H9 (cell line): ENCODE data around the gene NSRP1. TPM values are rescaled to one million over a fixed set of nuclear protein-coding genes. Genes with fewer than 3 reads are reported as not detected.
"Not testable (repeated sequence)": the region's sequence is repeated elsewhere in the genome, so short reads cannot be mapped to it uniquely, and the experiment has no call there.

Experiments
- DNase-seq: peaks from one replicate; pipeline ENCODE4 v3.0.0-alpha.2; 2017
- H2AFZ ChIP-seq: one replicate; pipeline ENCODE4 v1.6.1; 2013; ENCODE audit warnings: mild to moderate bottlenecking, low read length, control low read depth, moderate library complexity
- H2AK5ac ChIP-seq: 2 replicates; pipeline ENCODE4 v1.6.1; 2013; ENCODE audit warnings: low read length, control low read depth, mixed read lengths; ENCODE audit not compliant: insufficient read length
- H2BK120ac ChIP-seq: one replicate; pipeline ENCODE4 v1.6.1; 2013; ENCODE audit warnings: low read depth, mild to moderate bottlenecking, low read length, control low read depth, inconsistent platforms; ENCODE audit not compliant: poor library complexity, severe bottlenecking
- H2BK12ac ChIP-seq: 2 replicates; pipeline ENCODE4 v1.6.1; 2013; ENCODE audit warnings: low read length, control low read depth, mixed read lengths, low read depth; ENCODE audit not compliant: insufficient read length
- H2BK15ac ChIP-seq: 2 replicates; pipeline ENCODE4 v1.6.1; 2013; ENCODE audit warnings: low read depth, low read length, control low read depth
- H2BK20ac ChIP-seq: one replicate; pipeline ENCODE4 v1.6.1; 2013; ENCODE audit warnings: low read depth, mild to moderate bottlenecking, low read length, control low read depth, inconsistent platforms; ENCODE audit not compliant: poor library complexity, severe bottlenecking
- H2BK5ac ChIP-seq: 2 replicates; pipeline ENCODE4 v1.6.1; 2013; ENCODE audit warnings: low read length, control low read depth, mixed read lengths; ENCODE audit not compliant: insufficient read length
- H3K14ac ChIP-seq: 2 replicates; pipeline ENCODE4 v1.6.1; 2013; ENCODE audit warnings: low read length, control low read depth; ENCODE audit not compliant: insufficient read depth
- H3K18ac ChIP-seq: 2 replicates; pipeline ENCODE4 v1.6.1; 2013; ENCODE audit warnings: low read depth, mild to moderate bottlenecking, mixed read lengths, low read length, control low read depth; ENCODE audit not compliant: insufficient read length
- H3K23ac ChIP-seq: 2 replicates; pipeline ENCODE4 v1.6.1; 2013; ENCODE audit warnings: low read length, control low read depth, mixed read lengths, low read depth; ENCODE audit not compliant: insufficient read length
- H3K23me2 ChIP-seq: 2 replicates; pipeline ENCODE4 v1.6.1; 2013; ENCODE audit warnings: low read depth, mild to moderate bottlenecking, mixed read lengths, low read length, control low read depth; ENCODE audit not compliant: insufficient read length, poor library complexity, severe bottlenecking
- H3K27ac ChIP-seq: 2 replicates; pipeline ENCODE4 v1.5.1; 2013; ENCODE audit warnings: low read length, control low read depth, mixed read lengths, low read depth; ENCODE audit not compliant: insufficient read length
- H3K27me3 ChIP-seq: 2 replicates; pipeline ENCODE4 v1.6.1; 2013; ENCODE audit warnings: low read length, control low read depth, inconsistent platforms; ENCODE audit not compliant: insufficient read depth
- H3K4ac ChIP-seq: 2 replicates; pipeline ENCODE4 v1.6.1; 2013; ENCODE audit warnings: low read depth, mild to moderate bottlenecking, control low read depth, inconsistent platforms, low read length, moderate library complexity
- H3K4me1 ChIP-seq: 2 replicates; pipeline ENCODE4 v1.6.1; 2013; ENCODE audit warnings: low read length, control low read depth, inconsistent platforms; ENCODE audit not compliant: insufficient read depth
- H3K4me2 ChIP-seq: 2 replicates; pipeline ENCODE4 v1.6.1; 2013; ENCODE audit warnings: low read length, control low read depth, mixed read lengths; ENCODE audit not compliant: insufficient read length, insufficient read depth
- H3K56ac ChIP-seq: 2 replicates; pipeline ENCODE4 v1.6.1; 2013; ENCODE audit warnings: low read depth, mild to moderate bottlenecking, mixed read lengths, low read length, control low read depth; ENCODE audit not compliant: insufficient read length
- H3K79me1 ChIP-seq: 2 replicates; pipeline ENCODE4 v1.6.1; 2013; ENCODE audit warnings: low read depth, mild to moderate bottlenecking, moderate library complexity, low read length, control low read depth, inconsistent platforms; ENCODE audit not compliant: insufficient read depth, poor library complexity, severe bottlenecking
- H3K79me2 ChIP-seq: 2 replicates; pipeline ENCODE4 v1.6.1; 2013; ENCODE audit warnings: low read length, control low read depth, inconsistent platforms; ENCODE audit not compliant: insufficient read depth
- H3K9ac ChIP-seq: 2 replicates; pipeline ENCODE4 v1.6.1; 2013; ENCODE audit warnings: low read length, control low read depth, mixed read lengths; ENCODE audit not compliant: insufficient read length; ENCODE audit errors: extremely low read depth
- H3K9me3 ChIP-seq: one replicate; pipeline ENCODE4 v1.6.1; 2013; ENCODE audit warnings: low read depth, low read length, inconsistent platforms; ENCODE audit not compliant: control insufficient read depth
- H3T11ph ChIP-seq: one replicate; pipeline ENCODE4 v1.6.1; 2013; ENCODE audit warnings: mild to moderate bottlenecking, low read length, control low read depth, inconsistent platforms
- H4K20me1 ChIP-seq: one replicate; pipeline ENCODE4 v1.6.1; 2013; ENCODE audit not compliant: control insufficient read depth, insufficient read length, insufficient read depth
- H4K5ac ChIP-seq: 2 replicates; pipeline ENCODE4 v1.6.1; 2013; ENCODE audit warnings: low read depth, mild to moderate bottlenecking, mixed read lengths, low read length, control low read depth; ENCODE audit not compliant: insufficient read length
- H4K8ac ChIP-seq: replicated peaks from 2 replicates; pipeline ENCODE4 v1.6.1; 2013; ENCODE audit warnings: low read length, control low read depth, mixed read lengths, low read depth; ENCODE audit not compliant: insufficient read length
- H4K91ac ChIP-seq: 2 replicates; pipeline ENCODE4 v1.6.1; 2013; ENCODE audit warnings: low read depth, mild to moderate bottlenecking, moderate library complexity, mixed read lengths, low read length, control low read depth; ENCODE audit not compliant: insufficient read length
- H3K27ac Mint-ChIP-seq, 3 experiments: 2 replicates in 2 of 3; 3 replicates in 1 of 3; pipeline ENCODE4 v1.8.0; 2020 to 2021; ENCODE audit warnings: mixed read lengths in 3 of 3, mild to moderate bottlenecking in 1 of 3, moderate library complexity in 1 of 3
- H3K27me3 Mint-ChIP-seq: 2 replicates; pipeline ENCODE4 v1.8.0; 2021; ENCODE audit warnings: low read depth, mild to moderate bottlenecking, moderate library complexity, mixed read lengths
- H3K36me3 Mint-ChIP-seq, 3 experiments: 2 replicates in 2 of 3; 3 replicates in 1 of 3; pipeline ENCODE4 v1.8.0; 2020 to 2021; ENCODE audit warnings: low read depth in 3 of 3, mixed read lengths in 3 of 3; ENCODE audit not compliant: insufficient read depth in 1 of 3
- H3K4me1 Mint-ChIP-seq, 2 experiments: 2 replicates each; pipeline ENCODE4 v1.8.0; 2020; ENCODE audit warnings: mixed read lengths in 2 of 2
- H3K4me3 Mint-ChIP-seq, 2 experiments: 2 replicates in 1 of 2; 3 replicates in 1 of 2; pipeline ENCODE4 v1.8.0; 2020 to 2021; ENCODE audit warnings: mild to moderate bottlenecking in 2 of 2, mixed read lengths in 2 of 2, moderate library complexity in 1 of 2
- H3K9me3 Mint-ChIP-seq, 2 experiments: 2 replicates in 1 of 2; 3 replicates in 1 of 2; pipeline ENCODE4 v1.8.0; 2020; ENCODE audit warnings: mild to moderate bottlenecking in 2 of 2, mixed read lengths in 2 of 2, moderate library complexity in 1 of 2
- CTCF ChIP-seq: fragments of 200-600 bp; sonication (generic); conservative IDR thresholded peaks from 3 replicates; pipeline ENCODE4 v1.8.0; 2021; ENCODE audit warnings: antibody characterized with exemption, mild to moderate bottlenecking
- WGBS: extraction: QIAGEN DNeasy Blood & Tissue Kit; methylation state at CpG from one replicate; pipeline ENCODE4 v1.1.7; 2013; ENCODE audit warnings: missing lambda C conversion rate, low lambda C conversion rate, mixed read lengths; ENCODE audit not compliant: insufficient read length; ENCODE audit errors: extremely low coverage; 5-methylcytosine and 5-hydroxymethylcytosine counted together
- total RNA-seq: library from RNA; stranded (reverse); gene quantifications from 2 replicates; pipeline ENCODE4 v1.2.1, GENCODE V29; 2021

The NSRP1 gene
- total RNA-seq, 1 experiment from 2014 or later, result 33.3 TPM

GRCh38 chr17:30137158-30137557 lies 20.5 kb downstream of the NSRP1 start:
- H3K79me2 ChIP-seq, result peaks cover 4% of the 10 kb centered on the region; the same call in 1 of the 2 replicates
- H3T11ph ChIP-seq, result no peak overlapping the region
- H3K9me3 Mint-ChIP-seq, result no peaks in the 10 kb centered on the region
- H3K79me1 ChIP-seq, result peaks cover 20% of the 10 kb centered on the region
- H3K27ac ChIP-seq, result no peak overlapping the region
- H3K27ac Mint-ChIP-seq, result no peak overlapping the region
- H3K4me2 ChIP-seq, result no peak overlapping the region
- no peak overlapping the region for H2BK12ac ChIP-seq
- H2BK15ac ChIP-seq, result no peak overlapping the region
- no peak overlapping the region for H4K5ac ChIP-seq
- no peaks in the 10 kb centered on the region for H4K20me1 ChIP-seq
- H3K18ac ChIP-seq, result no peak overlapping the region
- WGBS, result no CpG with 5 or more reads among the region's 3 CpGs
- no peaks in the 10 kb centered on the region for H3K4me1 ChIP-seq
- peaks cover 18 to 42% (median 36%) of the 10 kb centered on the region in 3 experiments for H3K36me3 Mint-ChIP-seq
- H2AK5ac ChIP-seq, result no peak overlapping the region
- no peak overlapping the region for H2AFZ ChIP-seq
- H3K27me3 Mint-ChIP-seq, result no peaks in the 10 kb centered on the region
- H3K23ac ChIP-seq, result no peak overlapping the region
- no peak for DNase-seq
- no peak overlapping the region for H4K8ac ChIP-seq
- H2BK20ac ChIP-seq, result no peak overlapping the region
- peaks cover 0 to 5% of the 10 kb centered on the region in 2 experiments; a peak in 2 of 4 replicates for H3K4me1 Mint-ChIP-seq
- H3K23me2 ChIP-seq, result no peaks in the 10 kb centered on the region
- no peaks in the 10 kb centered on the region for H3K9me3 ChIP-seq
- H3K56ac ChIP-seq, result no peak overlapping the region
- no peak for TF ChIP-seq CTCF
- no peak overlapping the region for H3K14ac ChIP-seq
- H3K4ac ChIP-seq, result no peak overlapping the region
- H2BK120ac ChIP-seq, result no peak overlapping the region
- H2BK5ac ChIP-seq, result no peak overlapping the region
- no peak overlapping the region for H4K91ac ChIP-seq
- no peaks in the 10 kb centered on the region for H3K27me3 ChIP-seq
- H3K4me3 Mint-ChIP-seq, result no peak overlapping the region
- H3K9ac ChIP-seq, result no peak overlapping the region

DNA sequence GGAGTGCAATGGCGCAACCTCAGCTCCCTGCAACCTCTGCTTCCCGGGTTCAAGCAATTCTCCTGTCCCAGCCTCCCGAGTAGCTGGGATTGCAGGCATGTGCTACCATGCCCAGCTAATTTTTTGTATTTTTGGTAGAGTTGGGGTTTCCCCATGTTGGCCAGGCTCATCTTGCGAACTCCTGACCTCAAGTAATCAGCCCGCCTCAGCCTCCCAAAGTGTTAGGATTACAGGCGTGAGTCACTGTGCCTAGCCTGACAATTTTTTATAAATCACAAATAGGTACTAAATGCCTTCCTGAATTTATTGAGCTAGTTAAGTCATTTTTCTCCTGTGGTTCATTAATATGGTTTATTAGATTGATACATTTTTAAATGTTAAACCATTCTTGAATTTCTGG lies 31.2 kb downstream of the NSRP1 start:
- not testable (repeated sequence) for H3K79me2 ChIP-seq, H3K23ac ChIP-seq, H3K4me3 Mint-ChIP-seq, H2BK5ac ChIP-seq, H3K4ac ChIP-seq, H3K9me3 Mint-ChIP-seq, H3K27ac ChIP-seq, H3K4me2 ChIP-seq, H2BK20ac ChIP-seq, H3K79me1 ChIP-seq, DNase-seq, H3K27me3 Mint-ChIP-seq, H2BK15ac ChIP-seq, H2AK5ac ChIP-seq, H3K14ac ChIP-seq, H3K4me1 ChIP-seq, H4K91ac ChIP-seq, H3K23me2 ChIP-seq, H4K5ac ChIP-seq, H2AFZ ChIP-seq, H4K8ac ChIP-seq, H4K20me1 ChIP-seq, H3K4me1 Mint-ChIP-seq, H3K18ac ChIP-seq, H2BK12ac ChIP-seq, H3K9me3 ChIP-seq, H3K56ac ChIP-seq, H3K27me3 ChIP-seq, H3T11ph ChIP-seq, H2BK120ac ChIP-seq, H3K9ac ChIP-seq
- peak overlapping the region in 1 of 3 experiments; percentile 47; a peak in 2 of 7 replicates for H3K27ac Mint-ChIP-seq
- no CpG with 5 or more reads among the region's 6 CpGs for WGBS
- H3K36me3 Mint-ChIP-seq, result peaks cover 3 to 11% (median 9%) of the 10 kb centered on the region in 3 experiments; a peak in 5 of 7 replicates
